GM19023 (cell line): ENCODE results near the gene SETD3.

Experiments used
- ATAC-seq: cut with Tn5 transposase; IDR thresholded peaks from one replicate; pipeline ENCODE4 v1.9.1; 2021; ENCODE audit warnings: mild to moderate bottlenecking, moderate library complexity; ENCODE audit not compliant: unreplicated experiment

Gene SETD3

DNA sequence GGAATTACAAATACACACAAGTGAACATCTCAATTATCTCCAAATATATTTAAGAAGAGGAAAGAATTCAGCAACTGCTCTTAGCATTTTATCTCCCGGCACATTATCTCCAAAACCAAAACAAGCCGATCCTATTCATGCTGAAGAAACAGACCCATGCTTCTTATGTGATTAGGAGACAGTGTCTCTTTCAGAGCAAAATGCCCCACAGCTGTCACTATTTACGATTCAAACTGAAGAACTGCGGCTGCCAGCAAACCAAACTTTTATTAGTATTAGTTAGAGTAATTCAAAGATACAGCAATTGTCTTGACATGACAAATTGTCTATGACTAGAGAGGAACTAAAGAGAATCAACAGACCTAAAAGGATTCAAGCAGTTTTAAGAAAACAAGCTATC, 79.4 kb downstream of the SETD3 start:
- ATAC-seq = no peak

- ATAC-seq = no peak
Measured at GRCh38 chr14:99397698-99398097, 83.0 kb downstream of the SETD3 start.

DNA sequence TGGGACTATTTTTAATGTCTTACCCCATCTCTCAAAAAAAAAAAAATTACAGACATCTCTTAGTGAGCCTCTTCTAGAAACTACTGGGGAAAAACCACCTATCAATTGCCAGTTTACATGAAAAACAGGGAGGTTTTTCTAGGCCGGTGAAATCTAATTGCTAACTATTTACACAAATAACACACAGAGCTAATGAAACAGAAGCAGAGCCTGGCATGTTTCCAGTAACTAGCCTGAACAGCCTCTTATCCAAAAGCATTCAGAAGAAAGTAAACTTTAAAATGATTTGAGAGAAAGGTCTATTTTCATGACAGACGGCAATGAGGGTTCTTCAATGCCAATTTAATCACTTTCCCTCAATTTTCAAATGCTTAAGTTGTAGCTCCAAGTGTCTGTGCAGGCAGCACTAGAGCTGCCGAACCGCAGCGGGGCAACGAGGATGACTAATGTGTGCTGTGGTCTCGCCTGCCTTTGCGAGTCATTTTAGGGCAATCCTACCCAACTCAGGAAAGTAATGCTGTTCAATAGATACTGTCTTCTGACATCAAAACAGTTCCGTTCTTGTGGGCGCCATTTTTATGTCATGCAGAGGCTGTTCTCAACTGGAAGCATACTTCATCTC, 84.6 kb downstream of the SETD3 start:
- ATAC-seq = no peak

GRCh38 chr14:99394602-99395156, 86.0 kb downstream of the SETD3 start:
- ATAC-seq = no peak

DNA sequence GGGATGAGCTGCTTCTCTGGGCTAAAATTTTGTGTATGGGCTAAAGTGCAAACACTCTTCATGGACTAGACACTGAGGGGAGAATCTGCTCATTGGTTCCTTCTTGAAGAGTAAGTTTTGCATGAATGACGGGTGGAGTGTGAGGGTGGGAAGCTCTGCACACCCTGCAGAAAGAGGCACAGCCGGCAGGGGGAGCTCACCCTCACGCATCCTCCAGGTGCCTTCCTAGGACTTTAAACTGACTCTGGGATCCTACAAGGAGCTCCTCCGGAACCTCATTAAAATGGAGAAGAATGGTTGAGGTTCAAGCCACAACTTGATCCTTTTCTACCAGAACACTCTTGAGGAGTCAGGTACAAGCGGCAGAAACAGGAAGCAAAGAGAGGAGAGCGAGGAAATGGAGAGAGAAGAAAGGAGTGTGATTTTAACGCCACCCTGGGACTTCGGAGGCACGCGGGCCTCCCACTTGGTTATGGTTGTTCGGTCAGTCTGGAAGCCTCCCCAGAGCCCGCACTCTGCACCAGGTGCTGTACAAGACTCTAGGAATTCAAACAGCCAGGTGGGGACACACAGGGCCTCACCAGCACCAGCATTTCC, 87.5 kb downstream of the SETD3 start:
- ATAC-seq = peak; percentile 58

- ATAC-seq = no peak
Measured at GRCh38 chr14:99391671-99392070, 89.0 kb downstream of the SETD3 start.

DNA sequence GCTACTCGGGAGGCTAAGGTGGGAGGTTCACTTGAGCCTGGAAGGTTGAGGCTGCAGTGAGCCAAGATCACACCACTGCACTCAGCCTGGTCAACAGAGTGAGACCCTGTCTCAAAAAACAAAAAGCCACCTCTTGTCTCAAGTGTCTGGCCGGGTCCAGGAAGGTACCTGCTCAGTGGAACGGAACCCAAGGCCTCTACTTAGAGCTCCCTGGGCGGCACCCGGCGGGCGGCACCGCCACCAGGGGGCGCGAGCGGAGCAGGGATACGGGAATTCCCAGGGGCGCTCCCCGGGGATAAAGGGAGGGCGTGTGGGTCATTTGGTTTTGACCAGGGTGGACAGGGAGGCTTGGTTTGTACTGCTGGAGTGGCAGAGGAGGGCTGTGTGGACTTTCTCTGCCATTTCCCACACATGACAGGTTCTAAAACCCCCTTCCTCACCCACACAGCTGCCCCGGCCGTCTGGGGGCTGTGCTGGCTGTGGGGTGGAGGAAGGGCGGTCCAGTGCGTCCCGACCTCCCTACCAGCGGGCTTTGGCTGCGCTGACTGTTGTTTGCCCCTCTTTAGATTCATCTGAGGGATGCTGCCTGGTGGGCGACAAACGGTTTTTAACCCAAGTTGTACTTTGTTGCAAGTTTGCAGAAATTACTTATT, 91.4 kb downstream of the SETD3 start:
- peak; percentile 41 for ATAC-seq

DNA sequence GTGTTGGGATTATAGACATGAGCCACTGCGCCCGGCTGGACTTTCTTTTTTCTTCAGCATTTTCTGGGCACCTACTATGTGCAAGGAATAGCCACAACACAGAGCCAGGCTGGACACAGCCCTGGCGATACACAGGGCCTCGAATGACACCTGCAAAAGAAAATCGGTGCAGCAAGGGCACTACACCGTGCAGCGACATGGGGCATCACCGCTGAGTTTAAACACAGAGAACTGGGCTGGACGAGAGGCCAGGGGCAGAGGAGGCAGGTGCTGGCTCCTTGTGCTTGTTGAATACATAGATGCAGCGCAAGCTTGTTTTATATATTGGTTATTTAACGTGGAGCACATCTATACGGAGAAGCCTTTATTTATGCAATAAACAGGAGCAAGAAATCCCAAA, 92.4 kb downstream of the SETD3 start:
- ATAC-seq = no peak

DNA sequence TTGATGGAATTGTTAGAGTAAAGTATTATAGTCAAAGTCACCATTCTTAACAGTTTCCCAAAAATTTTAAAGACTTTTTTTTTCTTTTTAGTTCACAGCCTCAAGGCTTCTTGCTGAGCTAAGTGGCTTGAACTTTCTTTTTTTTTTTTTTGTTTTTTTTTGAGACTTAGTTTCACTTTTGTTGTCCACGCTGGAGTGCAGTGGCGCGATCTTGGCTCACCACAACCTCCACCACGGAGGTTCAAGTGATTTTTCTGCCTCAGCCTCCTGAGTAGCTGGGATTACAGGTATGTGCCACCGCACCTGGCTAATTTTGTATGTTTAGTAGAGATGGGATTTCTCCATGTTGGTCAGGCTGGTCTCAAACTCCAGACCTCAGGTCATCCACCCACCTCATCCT, 92.8 kb downstream of the SETD3 start:
- ATAC-seq = no peak

DNA sequence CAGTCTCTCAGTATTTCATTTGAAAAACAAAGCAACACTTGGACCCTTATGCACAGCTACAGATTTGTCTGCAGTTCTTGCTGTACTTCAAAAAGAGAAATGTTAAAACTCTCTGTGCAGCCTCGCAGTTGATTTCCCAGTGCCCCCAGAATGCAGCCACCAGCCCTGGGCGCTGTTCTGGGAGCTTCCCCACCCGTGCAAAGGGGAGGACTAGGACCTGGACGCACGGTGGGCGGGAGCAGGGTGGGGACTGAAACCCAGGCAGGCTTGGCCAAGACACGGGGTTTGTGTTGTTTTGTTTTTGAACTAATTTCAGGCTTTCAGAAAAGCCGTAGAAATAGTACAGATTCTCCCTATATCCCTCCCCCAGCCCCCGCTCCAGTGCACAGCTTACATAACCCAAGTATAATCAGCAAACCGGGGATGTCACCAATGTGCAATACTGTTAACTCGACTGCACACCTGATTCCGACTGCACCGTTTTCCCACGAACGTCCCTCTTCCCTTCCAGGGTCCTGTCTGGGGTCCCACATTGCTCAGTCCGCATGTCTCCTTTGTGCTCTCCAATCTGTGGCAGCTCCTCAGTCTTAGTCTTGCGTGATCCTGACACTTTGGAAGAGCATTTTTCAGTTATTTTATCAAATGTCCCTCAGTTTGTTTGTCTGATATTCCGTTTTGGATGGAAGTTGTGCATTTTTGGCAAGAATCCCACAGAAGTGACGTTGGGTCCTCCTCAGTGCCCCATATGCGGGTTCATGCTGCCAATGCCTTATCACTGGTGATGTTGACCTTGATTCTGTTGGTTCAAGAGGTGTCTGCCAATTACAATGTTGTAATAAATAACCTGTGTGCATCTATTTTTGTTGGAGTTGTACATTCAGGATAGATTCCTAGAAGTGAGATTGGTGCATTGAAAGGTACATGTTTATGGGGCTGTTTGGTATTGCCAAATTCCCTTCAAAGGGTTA, 95.9 kb downstream of the SETD3 start:
- ATAC-seq = no peak

- no peak for ATAC-seq
Measured at GRCh38 chr14:99383472-99384449, 96.9 kb downstream of the SETD3 start.

- ATAC-seq = no peak
Measured at GRCh38 chr14:99382781-99383471, 97.7 kb downstream of the SETD3 start.

DNA sequence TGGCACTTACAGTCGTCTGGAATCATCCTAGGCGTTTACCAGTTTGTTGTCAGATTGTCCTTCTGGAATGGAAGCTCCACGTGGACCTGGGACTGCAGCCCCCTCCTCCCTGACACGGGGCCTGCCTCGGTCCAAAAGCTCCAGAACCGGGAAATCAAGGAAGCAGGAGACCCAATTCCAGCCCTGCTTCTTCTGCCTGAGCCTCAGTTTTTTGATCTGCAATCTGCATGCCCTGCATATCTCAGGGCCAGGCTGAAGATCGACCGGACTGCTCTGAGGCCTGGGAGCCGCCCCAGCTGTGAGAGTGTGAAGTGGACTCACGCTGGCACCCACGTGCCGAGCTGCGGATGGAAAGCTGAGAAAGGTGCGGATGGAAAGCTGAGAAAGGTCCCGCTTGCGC, 98.6 kb downstream of the SETD3 start:
- no peak for ATAC-seq

DNA sequence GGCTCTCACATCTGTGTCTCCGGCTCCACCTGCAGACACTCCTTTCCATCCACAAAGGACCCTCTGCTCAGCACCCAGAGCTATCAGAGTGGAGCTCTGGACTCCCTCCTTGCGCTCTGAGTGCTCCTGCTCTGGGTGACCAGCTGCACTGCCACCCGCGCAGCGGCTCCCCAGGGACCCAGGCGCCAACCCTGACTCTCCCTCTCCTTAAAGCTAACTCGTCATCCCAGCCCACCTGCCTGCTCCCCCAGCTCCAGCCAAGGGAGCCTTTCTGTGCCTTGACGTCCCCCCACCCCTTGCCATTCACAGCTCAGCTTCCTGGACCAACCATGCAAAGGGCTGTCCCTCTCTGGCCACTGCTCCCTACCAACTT, 99.0 kb downstream of the SETD3 start:
- ATAC-seq = no peak

GRCh38 chr14:99380991-99381687, 99.5 kb downstream of the SETD3 start:
- no peak for ATAC-seq

DNA sequence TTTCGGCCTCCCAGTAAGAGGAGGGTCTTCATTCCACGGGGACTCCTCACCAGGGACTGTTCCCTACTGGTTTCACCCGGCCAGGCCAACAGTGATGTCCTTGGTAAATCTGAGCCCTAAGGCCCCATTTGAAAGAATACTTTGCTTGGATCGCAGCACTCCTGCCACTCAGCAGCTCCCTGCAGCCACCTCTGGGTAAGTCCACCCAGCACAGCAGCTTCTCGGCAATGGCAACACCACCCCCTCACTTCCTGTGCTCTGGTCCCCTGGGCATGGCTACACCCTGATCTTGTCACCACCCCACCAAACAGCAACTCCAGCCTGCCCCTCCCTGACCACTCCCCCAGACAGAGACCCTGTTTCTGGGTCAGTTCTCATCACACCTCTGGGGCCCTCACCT, 100.3 kb downstream of the SETD3 start:
- ATAC-seq = no peak

GRCh38 chr14:99378782-99379214, 101.9 kb downstream of the SETD3 start:
- ATAC-seq = no peak

GRCh38 chr14:99377951-99378350, 102.7 kb downstream of the SETD3 start:
- no peak for ATAC-seq

- no peak for ATAC-seq
Measured at GRCh38 chr14:99374964-99375363, 105.7 kb downstream of the SETD3 start.
